ENCODE results near the gene TEX51.

TEX51 gene

GRCh38 chr2:126914811-126915500, 16.3 kb downstream of the TEX51 start:
- no peak for DNase-seq (ENCODE audit: low read depth)

GRCh38 chr2:126915903-126916302, 17.2 kb downstream of the TEX51 start:
- DNase-seq (ENCODE audit: low read depth) = no peak

GRCh38 chr2:126916744-126917143, 18.1 kb downstream of the TEX51 start:
- no peak for DNase-seq (ENCODE audit: low read depth)

GRCh38 chr2:126921066-126921465, 22.4 kb downstream of the TEX51 start:
- no peak for DNase-seq (ENCODE audit: low read depth)

- DNase-seq (ENCODE audit: low read depth) = no peak
These were observed 32.4 kb downstream of the TEX51 start for GRCh38 chr2:126930970-126931590.

GRCh38 chr2:126932529-126932928, 33.8 kb downstream of the TEX51 start:
- no peak for DNase-seq (ENCODE audit: low read depth)

- no peak for DNase-seq (ENCODE audit: low read depth)
These were observed 34.4 kb downstream of the TEX51 start for GRCh38 chr2:126932966-126933710.

- DNase-seq (ENCODE audit: low read depth) = no peak
These were observed 35.0 kb downstream of the TEX51 start for GRCh38 chr2:126933711-126934091.

- no peak for DNase-seq (ENCODE audit: low read depth)
These were observed 36.1 kb downstream of the TEX51 start for GRCh38 chr2:126934809-126935208.

GRCh38 chr2:126935774-126936173, 37.1 kb downstream of the TEX51 start:
- DNase-seq (ENCODE audit: low read depth) = no peak

GRCh38 chr2:126936219-126936723, 37.6 kb downstream of the TEX51 start:
- no peak for DNase-seq (ENCODE audit: low read depth)

GRCh38 chr2:126940331-126940730, 41.6 kb downstream of the TEX51 start:
- DNase-seq (ENCODE audit: low read depth) = no peak

- DNase-seq (ENCODE audit: low read depth) = no peak
These were observed 43.9 kb downstream of the TEX51 start for GRCh38 chr2:126942427-126943203.

GRCh38 chr2:126943612-126944348, 45.1 kb downstream of the TEX51 start:
- no peak for DNase-seq (ENCODE audit: low read depth)

GRCh38 chr2:126945118-126945517, 46.4 kb downstream of the TEX51 start:
- DNase-seq (ENCODE audit: low read depth) = no peak

- no peak for DNase-seq (ENCODE audit: low read depth)
These were observed 47.8 kb downstream of the TEX51 start for GRCh38 chr2:126946318-126947102.

GRCh38 chr2:126947103-126947429, 48.4 kb downstream of the TEX51 start:
- no peak for DNase-seq (ENCODE audit: low read depth)

- DNase-seq (ENCODE audit: low read depth) = no peak
These were observed 51.1 kb downstream of the TEX51 start for GRCh38 chr2:126949775-126950174.

GRCh38 chr2:126950504-126950903, 51.8 kb downstream of the TEX51 start:
- no peak for DNase-seq (ENCODE audit: low read depth)

Measured in non-pigmented ciliary epithelial cell (primary cell).